ENCODE results near the gene PPP3CA.

PPP3CA gene

GRCh38 chr4:101332424-101332823 lies 14.9 kb downstream of the PPP3CA start:
- H3K27ac ChIP-seq (ENCODE audit: low read depth, low read length): no peak overlapping the region
- peaks cover 73% of the 10 kb centered on the region for H3K79me2 ChIP-seq (ENCODE audit: control insufficient read depth, insufficient read depth, low read length, unreplicated experiment)
- H2AFZ ChIP-seq (ENCODE audit: low read length, unreplicated experiment): no peak overlapping the region
- H3K36me3 ChIP-seq (ENCODE audit: insufficient read depth, low read length): no peaks in the 10 kb centered on the region
- H3K27me3 ChIP-seq (ENCODE audit: insufficient read depth, low read length): no peaks in the 10 kb centered on the region
- peaks cover 4% of the 10 kb centered on the region for H3K4me1 ChIP-seq (ENCODE audit: control insufficient read depth, insufficient read depth, low read length, unreplicated experiment)
- no peak overlapping the region for H3K4me3 ChIP-seq (ENCODE audit: low read depth, low read length)

GRCh38 chr4:101331017-101331416 lies 16.3 kb downstream of the PPP3CA start:
- Histone ChIP-seq H3K4me3 (ENCODE audit: low read depth, low read length) (no peak overlapping the region), H3K27ac (ENCODE audit: low read depth, low read length) (no peak overlapping the region), H3K79me2 (ENCODE audit: control insufficient read depth, insufficient read depth, low read length, unreplicated experiment) (peaks cover 72% of the 10 kb centered on the region), H3K27me3 (ENCODE audit: insufficient read depth, low read length) (no peaks in the 10 kb centered on the region), H3K36me3 (ENCODE audit: insufficient read depth, low read length) (no peaks in the 10 kb centered on the region), H3K4me1 (ENCODE audit: control insufficient read depth, insufficient read depth, low read length, unreplicated experiment) (no peaks in the 10 kb centered on the region), H2AFZ (ENCODE audit: low read length, unreplicated experiment) (no peak overlapping the region)

GRCh38 chr4:101329592-101329991 lies 17.7 kb downstream of the PPP3CA start:
- H3K27ac ChIP-seq (ENCODE audit: low read depth, low read length): no peak overlapping the region
- no peaks in the 10 kb centered on the region for H3K36me3 ChIP-seq (ENCODE audit: insufficient read depth, low read length)
- no peaks in the 10 kb centered on the region for H3K4me1 ChIP-seq (ENCODE audit: control insufficient read depth, insufficient read depth, low read length, unreplicated experiment)
- H3K79me2 ChIP-seq (ENCODE audit: control insufficient read depth, insufficient read depth, low read length, unreplicated experiment): peaks cover 65% of the 10 kb centered on the region
- H3K27me3 ChIP-seq (ENCODE audit: insufficient read depth, low read length): no peaks in the 10 kb centered on the region
- no peak overlapping the region for H2AFZ ChIP-seq (ENCODE audit: low read length, unreplicated experiment)
- H3K4me3 ChIP-seq (ENCODE audit: low read depth, low read length): no peak overlapping the region

DNA sequence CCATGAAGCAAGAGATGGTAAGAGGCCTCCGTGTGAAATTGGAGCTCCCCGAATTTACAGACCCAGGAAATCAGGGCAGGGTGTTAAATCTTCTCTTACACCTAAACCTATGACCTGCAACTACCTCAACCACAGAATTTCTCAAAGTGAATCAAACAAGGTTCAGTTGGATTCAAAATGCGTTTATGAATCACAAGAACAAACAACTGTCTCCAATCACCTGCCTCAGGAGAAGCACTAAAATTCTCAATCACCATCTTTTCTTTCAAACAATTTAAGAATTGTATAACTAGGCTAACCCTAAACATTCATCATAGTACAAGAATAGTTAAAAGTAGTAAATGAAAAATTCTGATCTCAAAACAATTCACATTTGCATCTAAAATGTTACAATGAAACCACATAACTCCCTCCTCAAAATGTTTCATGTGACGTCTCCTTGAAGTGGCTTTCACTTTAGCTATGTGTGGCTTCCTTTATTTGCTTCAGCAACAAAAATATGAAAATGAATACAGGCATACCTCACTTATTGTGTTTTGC lies 19.2 kb downstream of the PPP3CA start:
- Histone ChIP-seq H3K4me3 (ENCODE audit: low read depth, low read length) (no peak overlapping the region), H3K79me2 (ENCODE audit: control insufficient read depth, insufficient read depth, low read length, unreplicated experiment) (peaks cover 56% of the 10 kb centered on the region), H3K27ac (ENCODE audit: low read depth, low read length) (no peak overlapping the region), H2AFZ (ENCODE audit: low read length, unreplicated experiment) (no peak overlapping the region), H3K4me1 (ENCODE audit: control insufficient read depth, insufficient read depth, low read length, unreplicated experiment) (no peaks in the 10 kb centered on the region), H3K36me3 (ENCODE audit: insufficient read depth, low read length) (no peaks in the 10 kb centered on the region), H3K27me3 (ENCODE audit: insufficient read depth, low read length) (no peaks in the 10 kb centered on the region)

DNA sequence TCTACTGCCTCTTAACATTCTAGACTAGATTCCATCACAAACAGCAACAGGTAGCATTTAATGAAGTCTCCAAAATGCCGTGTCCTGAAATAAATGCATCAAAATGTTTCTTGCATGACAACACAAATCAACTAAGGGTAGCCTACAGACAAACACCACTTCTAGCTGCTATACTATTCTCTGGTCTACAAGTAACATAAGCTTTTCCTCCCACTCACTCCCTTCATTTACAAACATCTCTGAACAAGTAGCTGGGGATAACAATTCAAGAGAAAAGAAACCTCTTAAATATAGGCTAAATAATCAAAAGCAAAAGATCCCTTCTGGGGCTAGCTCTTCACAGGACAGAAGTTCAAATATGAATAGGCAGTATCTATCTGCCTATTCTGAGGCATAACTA lies 20.8 kb downstream of the PPP3CA start:
- Histone ChIP-seq H2AFZ (ENCODE audit: low read length, unreplicated experiment) (no peak overlapping the region), H3K27ac (ENCODE audit: low read depth, low read length) (no peak overlapping the region), H3K27me3 (ENCODE audit: insufficient read depth, low read length) (no peaks in the 10 kb centered on the region), H3K4me3 (ENCODE audit: low read depth, low read length) (no peak overlapping the region), H3K4me1 (ENCODE audit: control insufficient read depth, insufficient read depth, low read length, unreplicated experiment) (no peaks in the 10 kb centered on the region), H3K79me2 (ENCODE audit: control insufficient read depth, insufficient read depth, low read length, unreplicated experiment) (peaks cover 47% of the 10 kb centered on the region), H3K36me3 (ENCODE audit: insufficient read depth, low read length) (no peaks in the 10 kb centered on the region)

DNA sequence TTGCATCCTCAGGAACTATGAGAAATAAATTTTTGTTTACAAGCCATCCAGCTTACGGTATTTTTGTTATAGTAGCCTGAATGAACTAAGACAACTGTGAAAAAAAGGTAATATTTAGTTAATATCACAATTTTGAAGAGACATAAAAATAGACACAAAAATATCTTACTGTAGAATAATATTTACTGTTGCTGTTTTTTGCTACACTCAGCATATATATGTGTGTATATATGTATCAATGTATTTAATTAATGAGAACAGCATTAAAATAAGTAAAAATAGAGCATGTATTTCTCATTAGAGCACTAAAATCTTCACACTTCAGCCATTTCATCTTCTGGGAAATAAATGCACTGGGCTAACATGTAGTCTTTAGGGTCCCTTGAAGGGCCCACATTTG lies 24.6 kb downstream of the PPP3CA start:
- Histone ChIP-seq H3K4me1 (ENCODE audit: control insufficient read depth, insufficient read depth, low read length, unreplicated experiment) (no peaks in the 10 kb centered on the region), H3K79me2 (ENCODE audit: control insufficient read depth, insufficient read depth, low read length, unreplicated experiment) (peaks cover 34% of the 10 kb centered on the region), H3K4me3 (ENCODE audit: low read depth, low read length) (no peak overlapping the region), H2AFZ (ENCODE audit: low read length, unreplicated experiment) (no peak overlapping the region), H3K27ac (ENCODE audit: low read depth, low read length) (no peak overlapping the region), H3K36me3 (ENCODE audit: insufficient read depth, low read length) (no peaks in the 10 kb centered on the region), H3K27me3 (ENCODE audit: insufficient read depth, low read length) (no peaks in the 10 kb centered on the region)

DNA sequence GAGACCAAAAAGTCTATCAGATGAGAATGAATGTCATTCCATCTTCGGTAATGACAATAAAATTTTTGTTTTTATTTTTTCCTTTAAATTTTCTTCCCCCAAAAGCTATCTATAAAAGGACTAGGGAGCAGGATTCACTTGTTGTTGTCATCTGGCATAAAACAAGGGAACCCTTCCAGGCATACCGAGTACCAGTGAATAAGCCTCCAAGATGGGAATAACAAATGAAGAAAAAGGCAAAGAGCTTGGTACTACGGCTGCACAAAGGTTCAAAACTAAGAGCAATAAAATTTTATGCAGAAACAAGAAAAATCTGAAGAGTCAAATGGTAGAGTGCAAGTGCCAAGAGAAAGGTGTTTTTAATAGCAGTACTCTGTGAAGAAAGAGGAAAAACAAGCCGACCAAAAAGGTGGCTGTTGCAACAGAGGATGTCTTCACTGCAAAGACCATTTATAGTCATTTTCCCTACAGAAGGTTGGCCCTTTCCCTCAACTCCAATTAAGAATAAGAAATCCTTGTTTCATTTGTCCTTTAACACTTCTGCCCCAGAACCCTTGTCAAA lies 25.8 kb downstream of the PPP3CA start:
- no peaks in the 10 kb centered on the region for H3K27me3 ChIP-seq (ENCODE audit: insufficient read depth, low read length)
- no peaks in the 10 kb centered on the region for H3K4me1 ChIP-seq (ENCODE audit: control insufficient read depth, insufficient read depth, low read length, unreplicated experiment)
- H3K27ac ChIP-seq (ENCODE audit: low read depth, low read length): no peak overlapping the region
- H3K4me3 ChIP-seq (ENCODE audit: low read depth, low read length): no peak overlapping the region
- H2AFZ ChIP-seq (ENCODE audit: low read length, unreplicated experiment): no peak overlapping the region
- H3K79me2 ChIP-seq (ENCODE audit: control insufficient read depth, insufficient read depth, low read length, unreplicated experiment): peaks cover 29% of the 10 kb centered on the region
- H3K36me3 ChIP-seq (ENCODE audit: insufficient read depth, low read length): no peaks in the 10 kb centered on the region

DNA sequence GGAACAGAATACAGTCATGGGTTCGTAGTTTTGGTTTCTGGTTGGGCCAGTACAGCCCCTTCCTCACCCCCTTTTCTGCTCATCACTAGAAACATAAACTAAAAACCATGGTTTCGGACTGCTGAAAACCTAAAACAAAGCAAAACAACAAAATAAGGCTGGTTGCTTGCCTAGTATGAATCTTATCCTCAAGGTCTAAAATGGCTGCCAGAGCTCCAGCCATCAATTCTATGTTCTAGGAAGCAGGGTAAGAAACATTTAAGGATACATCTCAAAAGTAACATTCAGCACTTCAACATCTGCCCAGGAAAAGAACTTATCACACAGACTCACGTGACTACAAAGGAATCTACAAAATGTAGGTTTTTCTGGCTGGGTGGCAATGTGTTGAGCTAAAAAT lies 31.5 kb downstream of the PPP3CA start:
- H3K27me3 ChIP-seq (ENCODE audit: insufficient read depth, low read length): no peaks in the 10 kb centered on the region
- no peaks in the 10 kb centered on the region for H3K36me3 ChIP-seq (ENCODE audit: insufficient read depth, low read length)
- no peak overlapping the region for H2AFZ ChIP-seq (ENCODE audit: low read length, unreplicated experiment)
- H3K79me2 ChIP-seq (ENCODE audit: control insufficient read depth, insufficient read depth, low read length, unreplicated experiment): peaks cover 43% of the 10 kb centered on the region
- H3K4me1 ChIP-seq (ENCODE audit: control insufficient read depth, insufficient read depth, low read length, unreplicated experiment): no peaks in the 10 kb centered on the region
- no peak overlapping the region for H3K4me3 ChIP-seq (ENCODE audit: low read depth, low read length)
- no peak overlapping the region for H3K27ac ChIP-seq (ENCODE audit: low read depth, low read length)

DNA sequence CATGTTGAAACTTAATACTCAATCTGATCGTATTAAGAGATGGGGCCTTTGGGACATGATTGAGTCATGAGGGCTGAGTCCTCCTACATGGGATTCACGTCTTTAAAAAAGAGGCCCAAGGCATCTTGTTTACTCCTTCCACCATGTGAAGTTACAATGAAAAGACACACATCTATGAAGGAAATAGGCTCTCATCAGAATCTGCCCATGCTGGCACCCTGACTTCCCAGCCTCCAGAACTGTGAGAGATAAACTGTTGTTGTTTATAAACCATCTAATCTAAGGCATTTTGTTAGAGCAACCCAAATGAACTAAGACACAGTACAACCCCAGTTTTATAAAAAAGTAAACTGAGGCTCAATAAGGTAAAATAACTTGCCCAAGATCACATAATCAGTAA lies 32.3 kb downstream of the PPP3CA start:
- Histone ChIP-seq H3K4me1 (ENCODE audit: control insufficient read depth, insufficient read depth, low read length, unreplicated experiment) (no peaks in the 10 kb centered on the region), H2AFZ (ENCODE audit: low read length, unreplicated experiment) (no peak overlapping the region), H3K4me3 (ENCODE audit: low read depth, low read length) (no peak overlapping the region), H3K27me3 (ENCODE audit: insufficient read depth, low read length) (no peaks in the 10 kb centered on the region), H3K27ac (ENCODE audit: low read depth, low read length) (no peak overlapping the region), H3K79me2 (ENCODE audit: control insufficient read depth, insufficient read depth, low read length, unreplicated experiment) (peaks cover 39% of the 10 kb centered on the region), H3K36me3 (ENCODE audit: insufficient read depth, low read length) (no peaks in the 10 kb centered on the region)

- Histone ChIP-seq H3K4me1 (ENCODE audit: control insufficient read depth, insufficient read depth, low read length, unreplicated experiment) (peaks cover 22% of the 10 kb centered on the region), H3K79me2 (ENCODE audit: control insufficient read depth, insufficient read depth, low read length, unreplicated experiment) (peaks cover 52% of the 10 kb centered on the region), H3K4me3 (ENCODE audit: low read depth, low read length) (no peak overlapping the region), H3K27me3 (ENCODE audit: insufficient read depth, low read length) (no peaks in the 10 kb centered on the region), H3K27ac (ENCODE audit: low read depth, low read length) (no peak overlapping the region), H2AFZ (ENCODE audit: low read length, unreplicated experiment) (no peak overlapping the region), H3K36me3 (ENCODE audit: insufficient read depth, low read length) (no peaks in the 10 kb centered on the region)
Observed at GRCh38 chr4:101309925-101310324, 37.4 kb downstream of the PPP3CA start.

- Histone ChIP-seq H3K79me2 (ENCODE audit: control insufficient read depth, insufficient read depth, low read length, unreplicated experiment) (peaks cover 58% of the 10 kb centered on the region), H2AFZ (ENCODE audit: low read length, unreplicated experiment) (no peak overlapping the region), H3K27me3 (ENCODE audit: insufficient read depth, low read length) (no peaks in the 10 kb centered on the region), H3K27ac (ENCODE audit: low read depth, low read length) (no peak overlapping the region), H3K4me3 (ENCODE audit: low read depth, low read length) (no peak overlapping the region), H3K4me1 (ENCODE audit: control insufficient read depth, insufficient read depth, low read length, unreplicated experiment) (peaks cover 25% of the 10 kb centered on the region), H3K36me3 (ENCODE audit: insufficient read depth, low read length) (no peaks in the 10 kb centered on the region)
Observed at GRCh38 chr4:101307899-101308298, 39.4 kb downstream of the PPP3CA start.
